HG02678 (cell line): ENCODE results near the gene CDC5L.

Source experiments
- ATAC-seq: cut with Tn5 transposase; IDR thresholded peaks from one replicate; pipeline ENCODE4 v1.9.1; 2021; ENCODE audit warnings: mild to moderate bottlenecking, moderate library complexity; ENCODE audit not compliant: unreplicated experiment

CDC5L gene

DNA sequence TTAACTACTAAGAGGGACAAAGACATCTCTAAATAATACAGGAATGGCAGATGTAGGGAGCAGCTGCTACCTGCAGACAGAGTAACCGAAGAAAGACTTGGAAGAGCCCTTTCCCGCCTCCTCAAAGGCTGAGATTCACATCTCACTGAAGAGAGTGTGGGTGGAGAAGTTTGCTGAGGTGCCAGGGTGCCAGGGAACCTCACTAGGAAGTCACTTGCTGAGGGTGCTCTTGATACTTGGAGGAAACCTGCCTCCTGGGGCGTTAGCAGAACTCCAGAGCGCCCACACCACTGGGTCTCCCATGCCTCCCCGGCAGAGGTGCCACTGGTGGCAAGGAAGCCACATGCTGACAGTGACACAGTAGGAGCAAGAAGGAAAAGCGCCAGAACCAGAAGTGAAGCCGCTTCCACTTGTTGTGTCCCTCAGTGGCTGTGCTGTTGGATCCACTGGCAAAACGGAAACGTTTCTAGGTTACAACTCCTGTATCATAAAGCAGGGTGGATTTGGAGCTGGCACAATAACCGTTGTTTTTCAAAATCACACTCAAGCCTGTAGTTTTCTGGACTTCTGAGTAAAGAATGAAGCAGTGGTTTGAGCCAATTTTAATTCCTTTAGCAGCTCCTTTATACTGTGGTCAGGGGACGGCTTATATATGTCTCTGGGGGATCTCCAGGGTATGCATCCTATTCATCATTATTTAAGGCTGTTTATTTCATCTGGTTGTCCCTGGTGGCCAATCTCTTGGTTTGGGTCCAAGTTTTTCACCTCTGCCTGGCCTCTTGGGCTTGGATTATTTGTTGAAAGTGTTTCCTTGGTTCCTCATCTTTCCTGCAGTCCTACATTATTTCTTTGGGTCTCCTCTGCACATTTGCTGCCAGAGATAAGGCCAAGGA lies 64.5 kb downstream of the CDC5L start:
- ATAC-seq, result no peak

GRCh38 chr6:44452725-44453124 lies 65.2 kb downstream of the CDC5L start:
- no peak for ATAC-seq

DNA sequence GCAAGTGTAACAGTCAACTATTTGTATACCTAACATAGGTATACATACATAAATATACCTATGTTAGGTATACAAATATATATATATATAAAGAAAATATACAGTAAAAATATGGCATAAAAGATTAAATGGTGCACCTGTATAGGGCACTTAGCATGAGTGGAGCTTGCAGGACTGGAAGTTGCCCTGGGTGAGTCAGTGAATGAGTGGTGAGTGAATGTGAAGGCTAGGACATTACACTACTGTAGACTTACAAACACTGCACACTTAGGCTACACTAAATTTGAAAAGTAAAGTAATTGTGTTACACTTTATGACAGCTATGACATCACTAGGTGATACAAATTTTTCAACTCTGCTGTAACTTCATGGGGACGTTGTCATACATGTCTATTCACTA lies 65.6 kb downstream of the CDC5L start:
- ATAC-seq, result no peak

- no peak for ATAC-seq
Measured at GRCh38 chr6:44454198-44454597, 66.7 kb downstream of the CDC5L start.

GRCh38 chr6:44456070-44456965 lies 68.8 kb downstream of the CDC5L start:
- no peak for ATAC-seq

- no peak for ATAC-seq
Measured at GRCh38 chr6:44456966-44457292, 69.4 kb downstream of the CDC5L start.

- no peak for ATAC-seq
Measured at GRCh38 chr6:44457596-44457995, 70.1 kb downstream of the CDC5L start.

DNA sequence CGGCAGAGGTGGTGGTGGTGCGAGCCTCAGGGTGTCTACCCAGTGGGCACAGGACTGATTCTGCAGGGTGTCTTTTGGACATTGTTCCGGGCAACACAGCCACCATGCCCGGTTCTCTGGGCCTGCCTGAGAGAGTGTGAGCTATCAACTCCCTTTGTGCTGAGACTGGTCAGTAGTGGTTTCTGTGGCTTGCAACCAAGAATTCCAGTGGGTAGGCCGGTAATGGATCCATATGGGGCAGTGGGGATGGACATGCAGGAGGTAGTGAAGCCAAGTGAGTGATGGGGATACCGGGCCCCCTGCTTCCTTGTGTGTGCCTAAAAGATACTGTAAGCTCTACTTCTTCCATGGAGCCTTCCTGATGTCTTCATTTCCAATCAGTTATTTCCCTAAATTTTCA lies 71.0 kb downstream of the CDC5L start:
- no peak for ATAC-seq

DNA sequence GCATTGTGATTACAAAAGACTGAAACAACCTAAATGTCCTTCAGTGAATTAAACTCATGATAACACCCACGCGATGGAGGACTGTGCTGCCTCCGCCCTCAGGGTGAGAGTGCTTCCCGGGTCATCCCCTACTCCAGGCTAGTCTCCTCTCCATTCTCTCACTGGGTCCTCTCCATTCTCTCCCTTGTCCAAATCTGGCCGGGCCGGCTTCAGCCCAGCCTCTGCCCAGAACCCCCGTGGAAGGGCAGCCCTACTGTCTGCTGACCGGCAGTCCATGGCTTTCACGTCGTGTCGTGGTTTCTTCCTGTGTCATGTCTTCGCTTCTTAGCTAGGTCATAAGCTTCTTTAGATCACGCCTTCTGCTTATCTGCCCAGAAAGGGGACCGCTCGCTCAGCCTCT lies 74.8 kb downstream of the CDC5L start:
- ATAC-seq, result no peak

DNA sequence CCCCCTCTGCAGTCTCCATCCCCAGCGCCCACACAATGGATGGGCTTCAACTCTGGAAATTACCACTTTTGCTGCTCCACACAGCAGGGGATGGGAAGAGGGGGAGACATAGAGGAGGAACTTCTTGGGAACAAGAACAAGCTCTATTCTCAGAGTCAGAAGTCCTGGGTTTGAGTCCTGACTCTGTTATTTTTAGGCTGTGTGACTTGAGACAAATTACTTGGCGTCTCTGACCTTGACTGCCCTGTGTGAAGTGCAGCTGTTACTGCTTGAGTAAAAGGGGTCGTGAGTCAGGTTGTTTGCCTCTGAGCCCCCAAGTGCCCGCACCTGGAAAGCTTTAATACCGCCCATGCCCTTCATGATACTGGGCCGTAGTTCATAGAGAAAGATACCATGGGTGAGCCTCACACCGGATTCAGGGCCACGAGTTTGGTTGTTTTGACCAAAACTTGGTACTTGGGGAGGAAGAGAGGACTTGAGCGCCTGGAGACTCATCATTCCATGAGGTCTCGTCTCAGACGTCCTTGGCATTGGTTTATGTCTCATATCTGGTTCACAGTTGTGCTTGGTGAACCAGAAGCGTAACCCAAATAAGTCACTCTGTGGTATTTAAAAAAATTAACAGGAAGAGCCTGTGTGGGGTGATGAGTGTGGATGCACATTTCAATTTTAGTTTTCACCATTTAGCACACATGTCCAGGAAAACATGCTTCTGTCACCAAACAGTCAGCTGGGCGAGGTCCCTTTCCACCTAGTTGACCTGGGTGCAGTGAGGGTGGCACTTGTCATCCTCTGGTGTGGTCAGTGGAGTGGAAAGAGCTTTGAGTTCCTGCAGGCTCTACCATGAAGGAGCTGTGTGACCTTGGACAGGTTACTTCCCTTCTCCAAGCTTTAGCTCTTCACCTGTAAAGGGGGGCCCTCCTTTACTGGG lies 75.6 kb downstream of the CDC5L start:
- ATAC-seq, result no peak

DNA sequence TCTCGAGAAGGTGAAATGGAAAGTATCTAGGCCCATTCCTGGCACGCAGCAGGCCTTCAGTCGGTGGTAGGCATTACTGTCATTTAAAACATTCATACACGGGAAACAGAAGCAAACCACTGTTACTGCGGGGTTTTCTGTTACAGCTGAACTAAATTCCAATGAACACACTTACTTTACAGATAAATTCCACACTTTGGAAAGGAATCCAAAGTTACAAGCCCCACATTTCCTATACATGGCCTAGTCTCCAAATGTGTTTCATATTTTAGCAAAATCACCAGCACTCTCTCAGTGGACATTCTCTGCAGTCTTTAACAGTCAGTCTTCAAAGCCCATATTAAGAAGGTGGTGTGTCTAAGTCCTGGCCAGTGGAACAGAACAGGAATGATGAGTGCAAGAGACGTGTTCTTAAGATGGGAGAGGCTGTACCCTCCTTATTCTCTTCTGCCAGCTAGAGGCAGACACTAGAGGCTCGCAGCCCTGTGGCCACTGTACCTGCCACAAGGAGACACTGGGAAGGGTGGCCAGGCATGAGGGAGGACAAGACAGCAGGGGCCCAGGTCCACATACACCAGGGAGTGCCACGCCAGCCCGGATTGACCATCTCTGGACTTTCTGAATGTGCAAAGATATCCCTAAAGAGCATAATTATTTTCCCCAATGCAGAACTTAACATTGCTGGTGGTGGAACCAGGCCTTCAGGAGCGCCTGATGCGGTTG lies 76.4 kb downstream of the CDC5L start:
- ATAC-seq, result no peak

GRCh38 chr6:44464527-44465310 lies 77.2 kb downstream of the CDC5L start:
- ATAC-seq, result no peak

DNA sequence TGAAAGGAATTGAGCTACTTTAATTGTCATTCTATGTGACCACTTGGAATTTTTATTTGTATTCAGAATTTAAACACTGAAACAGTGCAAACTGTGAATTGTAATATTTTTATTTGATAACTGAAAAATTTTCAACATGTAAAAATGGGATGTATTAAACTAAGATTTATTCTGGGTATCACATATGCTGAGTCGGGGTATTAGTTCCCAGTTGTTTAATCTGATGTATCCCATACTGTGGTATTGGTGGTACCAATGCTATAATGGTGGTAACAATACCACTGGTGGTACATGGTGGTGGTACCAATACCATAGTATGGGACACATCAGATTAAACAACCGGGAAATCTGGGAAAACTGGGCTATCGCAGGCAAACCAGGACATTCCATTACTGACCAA lies 79.4 kb downstream of the CDC5L start:
- ATAC-seq, result no peak

DNA sequence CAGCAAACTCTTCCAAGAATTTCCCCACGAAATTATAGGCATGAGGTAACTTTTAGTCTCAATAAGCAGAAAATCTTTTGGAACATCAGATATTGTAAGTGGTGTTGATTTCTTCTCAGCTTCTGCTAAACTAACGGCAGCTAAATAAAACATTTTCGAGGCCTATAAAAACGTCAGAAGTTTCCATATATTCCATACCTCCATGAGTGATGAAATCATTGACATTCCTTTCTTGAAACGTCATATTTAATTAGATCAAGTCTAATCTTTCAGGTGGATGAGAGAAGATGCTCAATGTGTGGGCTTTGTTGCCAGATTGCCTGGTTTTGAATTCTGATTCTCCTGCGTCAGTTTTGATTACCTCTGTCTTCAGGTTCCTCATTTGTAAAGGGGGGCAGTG lies 81.3 kb downstream of the CDC5L start:
- ATAC-seq, result no peak

DNA sequence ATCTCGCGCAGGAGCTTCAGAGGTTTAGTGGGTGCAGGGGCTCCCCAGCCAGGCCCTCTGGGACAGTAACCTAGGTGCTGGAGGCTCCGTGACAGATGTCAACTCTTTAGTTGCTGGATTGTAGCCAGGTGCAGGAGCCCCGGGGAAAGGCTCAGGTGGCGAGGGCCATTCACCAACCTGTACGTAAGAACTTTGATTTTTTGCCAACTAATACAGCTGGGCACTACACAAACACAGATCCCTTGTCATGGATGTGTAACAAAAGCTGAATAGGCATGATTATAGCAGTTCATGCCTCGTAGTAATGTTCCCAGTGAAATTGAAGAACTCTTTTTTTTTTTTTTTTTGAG lies 82.6 kb downstream of the CDC5L start:
- ATAC-seq, result no peak

- no peak for ATAC-seq
Measured at GRCh38 chr6:44470746-44471145, 83.2 kb downstream of the CDC5L start.

GRCh38 chr6:44471271-44471981 lies 83.9 kb downstream of the CDC5L start:
- no peak for ATAC-seq

- ATAC-seq, result no peak
Measured at GRCh38 chr6:44472250-44472945, 84.9 kb downstream of the CDC5L start.
